AG04450 (cell line): Measurements from ENCODE around the gene SLC49A3. TPM values are rescaled to one million over a fixed set of nuclear protein-coding genes. Genes with fewer than 3 reads are reported as not detected.

Experiments used
- CTCF ChIA-PET: fragments of 300-600, 350-600 bp; formaldehyde crosslinking; extraction: SDS; loops from one replicate; lab custom pipeline; 2022; ENCODE audit warnings: antibody characterized with exemption, inconsistent platforms; lab: Charles Lee
- POLR2A ChIA-PET: fragments of 350-600 bp; formaldehyde crosslinking; extraction: SDS; loops from one replicate; lab custom pipeline; 2021; ENCODE audit warnings: antibody characterized with exemption, inconsistent platforms; lab: Yijun Ruan, JAX
- DNase-seq: peaks from one replicate; pipeline ENCODE4 v3.0.0-alpha.2; 2011; ENCODE audit warnings: low read depth, low spot score
- H3K27ac ChIP-seq: one replicate; pipeline ENCODE4 v1.5.1; 2012; ENCODE audit warnings: low read depth, low read length, control low read depth
- H3K27me3 ChIP-seq: one replicate; pipeline ENCODE4 v1.6.0; 2012; ENCODE audit warnings: low read length; ENCODE audit not compliant: control insufficient read depth, insufficient read depth
- H3K4me3 ChIP-seq: 2 replicates; pipeline ENCODE4 v1.5.1; 2011; ENCODE audit warnings: mild to moderate bottlenecking, low read depth, low read length, control low read depth
- H3K9me3 ChIP-seq: 2 replicates; pipeline ENCODE4 v1.5.1; 2012; ENCODE audit warnings: low read length; ENCODE audit not compliant: control insufficient read depth, insufficient read depth
- polyA plus RNA-seq: library from polyadenylated mRNA; depleted of rRNA; stranded (reverse); fragments of >200 nt; gene quantifications from 2 replicates; pipeline ENCODE4 v1.2.3, GENCODE V29; 2011
- TF ChIP-seq, protein P1 (sequence below): IDR thresholded peaks from 2 replicates; pipeline ENCODE4 v1.5.1; 2011; ENCODE audit warnings: low read depth, low read length, control low read depth, inconsistent platforms

SLC49A3 gene
- polyA plus RNA-seq, 1 experiment = not detected

DNA sequence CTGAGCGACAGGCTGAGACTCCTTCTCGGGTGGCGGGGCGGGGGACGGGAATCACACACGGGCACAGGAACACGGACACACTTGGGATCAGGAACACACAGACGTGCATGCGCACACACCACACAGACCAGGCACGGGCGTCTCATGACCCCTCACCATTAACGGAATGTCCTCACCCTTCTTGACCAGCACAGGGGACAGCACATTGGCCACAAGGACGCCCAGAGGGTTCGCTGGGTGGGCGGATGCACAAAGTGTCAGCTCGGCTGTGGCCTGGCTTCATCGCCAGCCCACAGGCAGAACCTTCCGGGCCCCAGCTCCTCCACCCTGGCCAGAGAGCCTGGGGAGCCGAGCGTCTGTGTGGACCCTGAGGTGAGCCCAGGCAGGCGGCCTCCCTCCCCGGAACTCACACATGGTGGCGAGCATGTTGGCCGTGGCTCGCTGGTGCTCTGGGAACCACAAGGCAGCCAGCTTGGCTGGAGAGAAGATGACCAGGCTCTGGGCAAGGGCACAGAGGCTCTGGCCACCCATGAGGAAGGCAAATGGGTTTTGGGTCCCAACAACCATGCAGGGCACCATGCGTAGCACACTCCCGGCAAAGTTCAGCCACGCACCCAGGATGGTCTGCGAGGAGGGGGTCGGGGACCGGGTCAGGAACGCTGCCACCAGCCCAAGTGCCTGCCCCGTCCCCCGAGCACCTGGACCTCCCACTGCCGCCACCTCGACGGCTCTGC, 3.1 kb downstream of the SLC49A3 start:
- Histone ChIP-seq H3K4me3 (no peak overlapping the region), H3K9me3 (peaks cover 5% of the 10 kb centered on the region; the same call in 1 of the 2 replicates), H3K27ac (no peak overlapping the region), H3K27me3 (no peaks in the 10 kb centered on the region)
- DNase-seq = no peak
- TF ChIP-seq, protein P1, sequence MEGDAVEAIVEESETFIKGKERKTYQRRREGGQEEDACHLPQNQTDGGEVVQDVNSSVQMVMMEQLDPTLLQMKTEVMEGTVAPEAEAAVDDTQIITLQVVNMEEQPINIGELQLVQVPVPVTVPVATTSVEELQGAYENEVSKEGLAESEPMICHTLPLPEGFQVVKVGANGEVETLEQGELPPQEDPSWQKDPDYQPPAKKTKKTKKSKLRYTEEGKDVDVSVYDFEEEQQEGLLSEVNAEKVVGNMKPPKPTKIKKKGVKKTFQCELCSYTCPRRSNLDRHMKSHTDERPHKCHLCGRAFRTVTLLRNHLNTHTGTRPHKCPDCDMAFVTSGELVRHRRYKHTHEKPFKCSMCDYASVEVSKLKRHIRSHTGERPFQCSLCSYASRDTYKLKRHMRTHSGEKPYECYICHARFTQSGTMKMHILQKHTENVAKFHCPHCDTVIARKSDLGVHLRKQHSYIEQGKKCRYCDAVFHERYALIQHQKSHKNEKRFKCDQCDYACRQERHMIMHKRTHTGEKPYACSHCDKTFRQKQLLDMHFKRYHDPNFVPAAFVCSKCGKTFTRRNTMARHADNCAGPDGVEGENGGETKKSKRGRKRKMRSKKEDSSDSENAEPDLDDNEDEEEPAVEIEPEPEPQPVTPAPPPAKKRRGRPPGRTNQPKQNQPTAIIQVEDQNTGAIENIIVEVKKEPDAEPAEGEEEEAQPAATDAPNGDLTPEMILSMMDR = no peak
- CTCF ChIA-PET = interaction anchor here (1.4 kb wide), 1 partner anchor 11 kb away, joined by 4 read pairs; no protein-coding TSS in a partner anchor
- POLR2A ChIA-PET = interaction anchor here (0.7 kb wide), 1 partner anchor 21 kb away, joined by 3 read pairs; no protein-coding TSS in a partner anchor

DNA sequence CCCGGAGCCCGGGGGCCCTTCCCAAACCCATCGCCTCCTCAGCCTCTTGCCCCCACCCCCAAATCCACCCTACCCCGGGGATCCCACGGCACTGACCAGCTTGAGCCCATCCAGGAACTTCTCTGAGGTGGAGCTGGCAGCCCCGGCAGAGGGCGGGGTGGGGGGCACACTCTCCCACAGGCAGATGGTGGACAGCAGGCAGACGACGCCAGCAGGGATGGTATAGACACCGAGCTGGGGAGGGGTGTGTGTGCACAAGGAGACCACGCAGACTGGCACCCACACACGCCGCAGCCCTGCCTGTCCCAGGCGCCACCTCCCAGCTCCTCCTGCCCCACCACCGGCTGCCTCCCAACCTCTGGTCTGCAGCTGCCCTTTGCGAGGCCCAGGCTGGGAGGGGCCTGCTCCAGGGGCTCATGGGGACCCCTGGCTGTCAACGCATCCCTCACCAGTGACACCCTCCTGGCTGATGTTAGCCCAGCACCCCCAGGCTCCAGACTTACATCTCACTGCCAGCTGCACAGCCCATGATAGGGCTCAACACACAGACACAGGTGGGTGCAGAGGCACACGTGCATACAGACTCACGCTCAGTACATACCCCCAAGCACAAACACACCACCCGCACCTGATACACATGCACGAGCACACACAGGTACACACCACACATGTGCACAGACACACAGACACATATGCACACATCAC, 4.2 kb downstream of the SLC49A3 start:
- H3K27ac ChIP-seq = no peak overlapping the region

DNA sequence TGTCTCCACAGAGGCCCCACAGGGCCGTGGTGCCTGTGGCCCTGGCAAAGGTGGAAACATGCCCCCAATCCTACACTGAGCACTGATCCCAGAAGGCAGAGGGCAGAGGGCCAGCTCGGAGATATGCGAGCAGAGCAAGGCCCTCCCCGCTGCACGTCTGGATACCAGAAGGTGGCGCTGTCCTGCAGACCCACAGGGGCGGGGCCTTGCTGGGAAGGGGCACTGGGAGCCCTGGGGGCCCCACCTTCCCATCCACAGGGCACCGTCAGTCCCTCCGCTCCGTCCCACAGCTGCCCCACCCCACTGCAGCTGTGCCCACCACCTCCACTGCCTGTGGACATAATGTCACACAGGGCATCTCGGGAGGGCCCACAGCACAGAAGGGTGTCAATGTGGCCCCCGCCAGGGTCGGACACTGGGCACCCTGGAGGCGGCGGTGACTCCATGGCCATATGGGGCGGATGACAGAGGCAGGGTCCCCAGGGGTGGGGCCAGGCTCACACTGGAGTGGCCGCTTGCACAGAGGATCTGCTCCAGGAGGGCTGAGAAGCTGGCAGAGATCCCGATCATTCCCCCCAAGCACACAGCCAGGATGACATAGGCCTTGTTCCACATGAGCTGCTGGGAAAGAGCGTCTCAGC, 4.8 kb downstream of the SLC49A3 start:
- no peak overlapping the region for H3K4me3 ChIP-seq
- CTCF ChIA-PET = interaction anchor here (0.6 to 1.8 kb wide), 4 partner anchors 17 to 354 kb away, joined by 3 to 5 read pairs (median 4); no protein-coding TSS in a partner anchor
- POLR2A ChIA-PET = no interaction called here

More for the DNA sequence above, 4.2 kb downstream of the SLC49A3 start:
- ChIA-PET POLR2A (no interaction called here), CTCF (interaction anchor here (0.6 to 1.8 kb wide), 3 partner anchors 57 to 354 kb away, joined by 3 to 5 read pairs (median 4); no protein-coding TSS in a partner anchor)
- TF ChIP-seq, protein P1 = no peak
- no peaks in the 10 kb centered on the region for H3K27me3 ChIP-seq
- peaks cover 5% of the 10 kb centered on the region; the same call in 1 of the 2 replicates for H3K9me3 ChIP-seq
- DNase-seq = no peak
- no peak overlapping the region for H3K4me3 ChIP-seq

DNA sequence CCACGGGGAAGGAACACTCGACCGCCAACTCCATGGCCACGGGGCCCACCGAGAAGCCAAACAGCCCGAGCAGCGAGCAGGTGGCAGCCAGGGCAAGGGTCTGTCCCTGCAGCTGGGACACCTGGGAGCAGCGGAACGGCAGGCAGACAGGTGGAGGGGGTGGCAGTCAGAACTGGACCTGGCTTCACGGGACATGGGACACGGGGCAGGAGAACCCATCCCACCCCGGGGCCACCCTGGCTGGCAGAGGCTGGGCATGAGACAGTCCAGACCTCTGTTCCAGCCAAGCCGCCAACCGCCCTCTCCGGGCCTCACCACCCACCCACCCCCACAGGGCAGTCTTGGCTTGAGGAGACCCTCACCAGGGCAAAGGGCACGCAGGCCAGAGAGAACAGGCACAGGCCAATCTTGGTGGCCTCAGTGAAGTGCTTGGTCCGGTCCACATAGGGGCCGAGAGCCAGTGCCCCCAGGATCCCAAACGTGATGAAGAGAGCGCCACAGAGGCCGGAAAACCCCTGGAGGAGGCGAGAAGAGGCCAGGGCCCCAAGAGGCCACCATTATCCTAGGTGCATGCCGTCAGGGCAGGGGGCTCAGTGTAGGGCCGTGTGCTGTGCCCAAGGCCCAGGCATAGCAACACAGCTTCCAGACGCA, 5.6 kb downstream of the SLC49A3 start:
- CTCF ChIA-PET = interaction anchor here (0.7 to 1.8 kb wide), 2 partner anchors 17 to 58 kb away, joined by 3 to 4 read pairs; no protein-coding TSS in a partner anchor
- DNase-seq = no peak
- POLR2A ChIA-PET = no interaction called here
- H3K27me3 ChIP-seq = no peaks in the 10 kb centered on the region
- TF ChIP-seq, protein P1 = no peak
- no peak overlapping the region for H3K27ac ChIP-seq
- H3K9me3 ChIP-seq = peaks cover 5% of the 10 kb centered on the region; the same call in 1 of the 2 replicates
- no peak overlapping the region for H3K4me3 ChIP-seq

More for the DNA sequence above, 4.8 kb downstream of the SLC49A3 start:
- TF ChIP-seq, protein P1 = peak; percentile 66
- H3K9me3 ChIP-seq = peaks cover 5% of the 10 kb centered on the region; the same call in 1 of the 2 replicates
- H3K27me3 ChIP-seq = no peaks in the 10 kb centered on the region
- H3K27ac ChIP-seq = no peak overlapping the region
- DNase-seq = no peak
